ENCODE results near the gene DACH2.

- no peak for TF ChIP-seq POLR2A (IDR thresholded peaks at IDR 0.05; ENCODE audit: low read depth, low read length)
- no peak for TF ChIP-seq TAF1 (IDR thresholded peaks at IDR 0.05; ENCODE audit: borderline replicate concordance, low read depth, low read length)
These were observed 356.0 kb downstream of the DACH2 start for GRCh38 chrX:86504297-86504696.

All from GM12892 (cell line).